PFSK-1 (cell line): ENCODE data around the gene SPIRE2. TPM values are rescaled to one million over a fixed set of nuclear protein-coding genes. Genes with fewer than 3 reads are reported as not detected.
A peak's percentile ranks its signal among the peaks of the same experiment; 100 is the strongest.

Source experiments
- FOXP2 ChIP-seq: optimal IDR thresholded peaks from 2 replicates; pipeline ENCODE3; 2011; ENCODE audit warnings: borderline replicate concordance, control low read depth, inconsistent platforms; ENCODE audit not compliant: insufficient read depth; ENCODE audit errors: extremely low read length, extremely low read depth
- POLR2AphosphoS5 ChIP-seq: IDR thresholded peaks from 2 replicates; pipeline ENCODE4 v1.6.1; 2012; ENCODE audit warnings: low read depth, mild to moderate bottlenecking, control low read depth, low read length, moderate library complexity
- SIN3A ChIP-seq: IDR thresholded peaks from 2 replicates; pipeline ENCODE4 v1.6.1; 2012; ENCODE audit warnings: mild to moderate bottlenecking, low read length, moderate library complexity, borderline replicate concordance; ENCODE audit not compliant: insufficient read depth
- TAF1 ChIP-seq: IDR thresholded peaks from 2 replicates; pipeline ENCODE4 v1.6.1; 2012; ENCODE audit warnings: low read length, control low read depth, borderline replicate concordance; ENCODE audit not compliant: insufficient read depth
- polyA plus RNA-seq: library from polyadenylated mRNA; unstranded; fragments of >200 nt; gene quantifications from one replicate; pipeline ENCODE4 v1.2.1, GENCODE V29; 2012; ENCODE audit warnings: low read depth, missing spikeins; ENCODE audit not compliant: insufficient read length
- TF ChIP-seq, protein P1 (sequence below), 2 experiments: IDR thresholded peaks; 2 replicates each; pipeline versions ENCODE4 v1.6.1 to v1.8.0; 2011 to 2012; ENCODE audit warnings: low read depth in 2 of 2, low read length in 2 of 2, control low read depth in 1 of 2, inconsistent platforms in 1 of 2, mild to moderate bottlenecking in 1 of 2, moderate library complexity in 1 of 2; ENCODE audit not compliant: insufficient read depth in 1 of 2

Gene SPIRE2, protein sequence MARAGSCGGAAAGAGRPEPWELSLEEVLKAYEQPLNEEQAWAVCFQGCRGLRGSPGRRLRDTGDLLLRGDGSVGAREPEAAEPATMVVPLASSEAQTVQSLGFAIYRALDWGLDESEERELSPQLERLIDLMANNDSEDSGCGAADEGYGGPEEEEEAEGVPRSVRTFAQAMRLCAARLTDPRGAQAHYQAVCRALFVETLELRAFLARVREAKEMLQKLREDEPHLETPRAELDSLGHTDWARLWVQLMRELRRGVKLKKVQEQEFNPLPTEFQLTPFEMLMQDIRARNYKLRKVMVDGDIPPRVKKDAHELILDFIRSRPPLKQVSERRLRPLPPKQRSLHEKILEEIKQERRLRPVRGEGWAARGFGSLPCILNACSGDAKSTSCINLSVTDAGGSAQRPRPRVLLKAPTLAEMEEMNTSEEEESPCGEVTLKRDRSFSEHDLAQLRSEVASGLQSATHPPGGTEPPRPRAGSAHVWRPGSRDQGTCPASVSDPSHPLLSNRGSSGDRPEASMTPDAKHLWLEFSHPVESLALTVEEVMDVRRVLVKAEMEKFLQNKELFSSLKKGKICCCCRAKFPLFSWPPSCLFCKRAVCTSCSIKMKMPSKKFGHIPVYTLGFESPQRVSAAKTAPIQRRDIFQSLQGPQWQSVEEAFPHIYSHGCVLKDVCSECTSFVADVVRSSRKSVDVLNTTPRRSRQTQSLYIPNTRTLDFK
- polyA plus RNA-seq: 25.1 TPM

DNA sequence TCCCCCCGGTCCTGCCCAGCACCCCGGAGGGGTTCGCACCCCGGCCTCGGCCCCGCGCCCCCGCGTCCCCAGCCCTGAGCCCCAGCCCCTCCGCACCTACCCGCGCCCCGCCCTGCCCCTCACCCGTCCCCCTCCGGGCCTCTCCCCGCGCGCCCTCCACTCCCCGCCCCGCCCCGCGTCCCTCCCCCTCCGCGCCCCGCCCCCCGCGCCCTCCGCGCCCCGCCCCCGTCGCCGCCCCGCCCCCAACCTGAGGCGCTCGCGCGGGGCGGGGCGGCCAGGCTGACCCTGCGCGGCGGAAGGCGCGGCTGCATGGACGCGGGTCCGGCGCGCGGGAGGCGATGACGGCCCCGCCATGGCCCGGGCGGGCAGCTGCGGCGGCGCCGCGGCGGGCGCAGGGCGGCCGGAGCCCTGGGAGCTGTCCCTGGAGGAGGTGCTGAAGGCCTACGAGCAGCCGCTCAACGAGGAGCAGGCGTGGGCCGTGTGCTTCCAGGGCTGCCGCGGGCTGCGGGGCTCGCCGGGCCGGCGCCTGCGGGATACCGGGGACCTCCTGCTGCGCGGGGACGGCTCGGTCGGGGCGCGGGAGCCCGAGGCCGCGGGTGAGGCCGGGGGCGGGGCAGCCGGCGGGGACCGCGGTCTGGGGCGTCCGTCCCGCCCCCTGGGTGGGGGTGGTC, at the start of gene SPIRE2:
Gene SPIRE2, plus strand, starts transcription at position 277 of the 671 bp plus-strand sequence. Its CDS starts 76 bp downstream, at position 353.
- peak; percentile 33 for TF ChIP-seq FOXP2
- no peak for TF ChIP-seq TAF1
- TF ChIP-seq, protein P1, sequence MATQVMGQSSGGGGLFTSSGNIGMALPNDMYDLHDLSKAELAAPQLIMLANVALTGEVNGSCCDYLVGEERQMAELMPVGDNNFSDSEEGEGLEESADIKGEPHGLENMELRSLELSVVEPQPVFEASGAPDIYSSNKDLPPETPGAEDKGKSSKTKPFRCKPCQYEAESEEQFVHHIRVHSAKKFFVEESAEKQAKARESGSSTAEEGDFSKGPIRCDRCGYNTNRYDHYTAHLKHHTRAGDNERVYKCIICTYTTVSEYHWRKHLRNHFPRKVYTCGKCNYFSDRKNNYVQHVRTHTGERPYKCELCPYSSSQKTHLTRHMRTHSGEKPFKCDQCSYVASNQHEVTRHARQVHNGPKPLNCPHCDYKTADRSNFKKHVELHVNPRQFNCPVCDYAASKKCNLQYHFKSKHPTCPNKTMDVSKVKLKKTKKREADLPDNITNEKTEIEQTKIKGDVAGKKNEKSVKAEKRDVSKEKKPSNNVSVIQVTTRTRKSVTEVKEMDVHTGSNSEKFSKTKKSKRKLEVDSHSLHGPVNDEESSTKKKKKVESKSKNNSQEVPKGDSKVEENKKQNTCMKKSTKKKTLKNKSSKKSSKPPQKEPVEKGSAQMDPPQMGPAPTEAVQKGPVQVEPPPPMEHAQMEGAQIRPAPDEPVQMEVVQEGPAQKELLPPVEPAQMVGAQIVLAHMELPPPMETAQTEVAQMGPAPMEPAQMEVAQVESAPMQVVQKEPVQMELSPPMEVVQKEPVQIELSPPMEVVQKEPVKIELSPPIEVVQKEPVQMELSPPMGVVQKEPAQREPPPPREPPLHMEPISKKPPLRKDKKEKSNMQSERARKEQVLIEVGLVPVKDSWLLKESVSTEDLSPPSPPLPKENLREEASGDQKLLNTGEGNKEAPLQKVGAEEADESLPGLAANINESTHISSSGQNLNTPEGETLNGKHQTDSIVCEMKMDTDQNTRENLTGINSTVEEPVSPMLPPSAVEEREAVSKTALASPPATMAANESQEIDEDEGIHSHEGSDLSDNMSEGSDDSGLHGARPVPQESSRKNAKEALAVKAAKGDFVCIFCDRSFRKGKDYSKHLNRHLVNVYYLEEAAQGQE (IDR thresholded peaks at IDR 0.05; ENCODE audit: insufficient read depth in 1 of 2, low read depth in 2 of 2, low read length in 2 of 2): peak; percentile 84 to 92
- no peak for TF ChIP-seq POLR2AphosphoS5

DNA sequence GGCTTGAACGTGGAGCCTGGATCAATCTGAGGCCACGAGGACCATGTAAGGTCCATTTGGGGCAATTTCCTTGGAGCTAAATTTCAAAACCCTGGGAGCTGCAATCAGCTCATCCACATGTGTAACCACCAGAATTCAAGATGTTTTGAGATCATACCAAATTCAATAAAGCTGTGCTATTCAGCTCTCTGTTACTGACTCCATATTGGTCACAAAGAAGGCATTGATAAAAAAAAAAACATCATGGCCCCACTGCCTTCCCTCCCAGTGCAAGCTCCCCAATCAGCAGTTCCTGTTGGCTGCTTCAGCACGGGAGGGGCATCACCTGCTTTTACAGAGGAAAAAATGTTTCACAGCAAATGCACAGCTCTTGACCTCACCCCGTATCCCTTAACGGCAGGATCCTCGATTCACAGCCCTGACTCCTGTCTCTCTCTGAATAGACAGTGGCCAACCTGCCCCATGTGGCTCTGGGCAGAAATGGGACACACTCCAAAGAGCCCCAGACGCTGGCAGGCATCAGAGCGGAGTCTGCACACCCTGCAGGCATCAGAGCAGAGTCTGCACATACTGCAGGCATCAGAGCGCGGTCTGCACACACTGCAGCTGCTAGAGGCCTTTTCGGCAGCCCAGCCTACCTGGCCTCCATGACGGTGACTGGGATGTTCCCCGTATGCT, 48.9 kb upstream of the SPIRE2 start:
- TF ChIP-seq, protein P1 (IDR thresholded peaks at IDR 0.05; ENCODE audit: insufficient read depth in 1 of 2, low read depth in 2 of 2, low read length in 2 of 2): no peak
- TF ChIP-seq FOXP2: no peak
- TF ChIP-seq POLR2AphosphoS5: no peak
- no peak for TF ChIP-seq TAF1
- TF ChIP-seq SIN3A: no peak

DNA sequence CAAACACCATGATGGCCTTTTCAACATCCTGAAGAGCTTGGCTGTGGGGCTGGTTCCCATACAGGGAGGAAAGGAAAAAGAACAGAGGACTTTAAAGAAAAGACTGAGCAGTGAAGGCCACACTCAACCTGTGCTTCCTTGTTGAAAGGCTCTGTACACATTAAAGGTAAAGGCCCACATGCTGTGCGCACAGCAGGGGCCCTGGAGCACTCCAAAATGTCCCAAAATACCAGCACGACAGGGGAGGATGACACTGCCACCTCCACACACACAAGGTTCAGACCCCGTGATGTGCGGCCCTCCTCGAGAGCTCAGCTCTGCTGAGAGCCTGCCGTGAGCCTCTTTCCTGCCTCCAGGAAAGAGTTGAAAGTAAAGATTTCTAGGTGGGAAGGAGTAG, 48.4 kb upstream of the SPIRE2 start:
- TF ChIP-seq TAF1: no peak
- TF ChIP-seq, protein P1 (IDR thresholded peaks at IDR 0.05; ENCODE audit: insufficient read depth in 1 of 2, low read depth in 2 of 2, low read length in 2 of 2): no peak

DNA sequence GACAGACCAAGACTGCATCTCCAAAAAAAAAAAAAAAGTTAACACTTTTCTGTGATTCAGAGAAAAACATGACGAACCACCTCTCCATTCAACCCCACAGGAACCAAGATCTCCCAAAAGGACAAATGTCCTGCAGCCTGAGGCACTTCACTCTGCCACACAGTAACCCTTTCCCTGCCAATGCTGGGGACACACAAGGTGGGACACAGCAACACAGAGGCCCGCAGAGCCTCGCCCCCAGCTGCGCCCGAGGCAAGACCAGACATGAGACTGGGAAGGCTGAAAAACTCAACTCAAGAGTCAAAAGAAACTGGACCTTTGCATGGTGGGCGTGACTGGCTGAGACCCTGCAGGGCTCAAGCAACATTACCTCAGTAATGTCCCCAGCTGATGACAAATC, 45.8 kb upstream of the SPIRE2 start:
- TF ChIP-seq, protein P1 (IDR thresholded peaks at IDR 0.05; ENCODE audit: insufficient read depth in 1 of 2, low read depth in 2 of 2, low read length in 2 of 2): no peak
- no peak for TF ChIP-seq FOXP2
- no peak for TF ChIP-seq TAF1
- no peak for TF ChIP-seq POLR2AphosphoS5
- no peak for TF ChIP-seq SIN3A
